ENCODE results near the gene NHLRC4.

NHLRC4 gene

DNA sequence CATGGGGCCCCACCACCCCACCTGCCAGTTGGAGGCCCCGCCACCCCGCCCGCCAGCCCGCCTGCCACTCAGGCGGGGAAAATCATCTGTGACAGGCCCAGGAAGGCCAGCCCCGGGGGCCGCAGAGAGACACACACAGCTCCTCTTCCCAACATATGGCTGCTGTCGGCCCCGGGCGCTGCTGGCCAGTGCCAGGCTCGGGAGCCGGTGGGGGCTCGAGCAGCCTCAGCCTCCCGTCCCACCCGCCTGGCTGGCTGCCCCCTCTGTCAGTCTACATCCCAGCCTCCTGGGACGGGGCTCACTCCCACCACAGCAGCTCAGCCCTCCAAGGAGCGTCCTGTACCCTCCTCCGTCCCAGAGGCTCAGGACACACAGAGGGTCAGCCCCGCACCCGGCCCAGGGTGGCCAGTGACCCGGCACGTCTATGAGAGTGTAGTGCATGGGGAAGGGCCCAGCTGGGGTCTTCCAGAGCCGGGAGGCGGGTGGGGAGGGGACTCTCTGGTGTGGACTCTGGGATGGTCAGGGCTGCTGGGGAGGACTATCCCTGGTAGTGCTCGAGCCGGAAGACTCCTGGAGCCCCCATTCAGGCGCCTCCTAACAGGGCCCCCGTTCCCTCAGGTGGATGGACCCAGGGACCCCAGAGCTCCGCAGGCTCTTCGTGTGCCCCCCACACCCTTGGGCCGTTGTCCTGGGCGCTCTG is 10.2 kb upstream of the NHLRC4 start:
- H3K36me3 ChIP-seq (ENCODE audit: control insufficient read depth, low read length), result peaks cover 8% of the 10 kb centered on the region; the same call in 1 of the 2 replicates
- H4K20me1 ChIP-seq (ENCODE audit: control insufficient read depth, insufficient read depth, low read depth, low read length), result no peaks in the 10 kb centered on the region; the same call in 1 of the 2 replicates
- peaks cover 8% of the 10 kb centered on the region for H3K4me1 ChIP-seq (ENCODE audit: control insufficient read depth, low read length)
- H3K9me2 ChIP-seq (replicated peaks; ENCODE audit: control insufficient read depth, low read length), result no peaks in the 10 kb centered on the region
- H3K27ac ChIP-seq (ENCODE audit: low read depth, low read length), result no peak overlapping the region
- H3K27me3 ChIP-seq (ENCODE audit: control insufficient read depth, low read length), result peaks cover 6% of the 10 kb centered on the region
- no peaks in the 10 kb centered on the region for H3K79me2 ChIP-seq (ENCODE audit: control insufficient read depth, low read length)
- H3K9me3 ChIP-seq (ENCODE audit: control insufficient read depth, insufficient read depth, low read length), result no peaks in the 10 kb centered on the region
- H3K4me3 ChIP-seq (ENCODE audit: low read length), result no peak overlapping the region
- H3K4me2 ChIP-seq (ENCODE audit: low read length), result no peak overlapping the region
- no peaks in the 10 kb centered on the region for H3F3A ChIP-seq (ENCODE audit: control insufficient read depth, insufficient read depth)
- TF ChIP-seq EZH2phosphoT487 (IDR thresholded peaks at IDR 0.05; ENCODE audit: borderline replicate concordance, low read length), result no peak
- TF ChIP-seq, protein P1, sequence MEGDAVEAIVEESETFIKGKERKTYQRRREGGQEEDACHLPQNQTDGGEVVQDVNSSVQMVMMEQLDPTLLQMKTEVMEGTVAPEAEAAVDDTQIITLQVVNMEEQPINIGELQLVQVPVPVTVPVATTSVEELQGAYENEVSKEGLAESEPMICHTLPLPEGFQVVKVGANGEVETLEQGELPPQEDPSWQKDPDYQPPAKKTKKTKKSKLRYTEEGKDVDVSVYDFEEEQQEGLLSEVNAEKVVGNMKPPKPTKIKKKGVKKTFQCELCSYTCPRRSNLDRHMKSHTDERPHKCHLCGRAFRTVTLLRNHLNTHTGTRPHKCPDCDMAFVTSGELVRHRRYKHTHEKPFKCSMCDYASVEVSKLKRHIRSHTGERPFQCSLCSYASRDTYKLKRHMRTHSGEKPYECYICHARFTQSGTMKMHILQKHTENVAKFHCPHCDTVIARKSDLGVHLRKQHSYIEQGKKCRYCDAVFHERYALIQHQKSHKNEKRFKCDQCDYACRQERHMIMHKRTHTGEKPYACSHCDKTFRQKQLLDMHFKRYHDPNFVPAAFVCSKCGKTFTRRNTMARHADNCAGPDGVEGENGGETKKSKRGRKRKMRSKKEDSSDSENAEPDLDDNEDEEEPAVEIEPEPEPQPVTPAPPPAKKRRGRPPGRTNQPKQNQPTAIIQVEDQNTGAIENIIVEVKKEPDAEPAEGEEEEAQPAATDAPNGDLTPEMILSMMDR (IDR thresholded peaks at IDR 0.05; ENCODE audit: low read depth, low read length, poor library complexity, severe bottlenecking), result no peak

DNA sequence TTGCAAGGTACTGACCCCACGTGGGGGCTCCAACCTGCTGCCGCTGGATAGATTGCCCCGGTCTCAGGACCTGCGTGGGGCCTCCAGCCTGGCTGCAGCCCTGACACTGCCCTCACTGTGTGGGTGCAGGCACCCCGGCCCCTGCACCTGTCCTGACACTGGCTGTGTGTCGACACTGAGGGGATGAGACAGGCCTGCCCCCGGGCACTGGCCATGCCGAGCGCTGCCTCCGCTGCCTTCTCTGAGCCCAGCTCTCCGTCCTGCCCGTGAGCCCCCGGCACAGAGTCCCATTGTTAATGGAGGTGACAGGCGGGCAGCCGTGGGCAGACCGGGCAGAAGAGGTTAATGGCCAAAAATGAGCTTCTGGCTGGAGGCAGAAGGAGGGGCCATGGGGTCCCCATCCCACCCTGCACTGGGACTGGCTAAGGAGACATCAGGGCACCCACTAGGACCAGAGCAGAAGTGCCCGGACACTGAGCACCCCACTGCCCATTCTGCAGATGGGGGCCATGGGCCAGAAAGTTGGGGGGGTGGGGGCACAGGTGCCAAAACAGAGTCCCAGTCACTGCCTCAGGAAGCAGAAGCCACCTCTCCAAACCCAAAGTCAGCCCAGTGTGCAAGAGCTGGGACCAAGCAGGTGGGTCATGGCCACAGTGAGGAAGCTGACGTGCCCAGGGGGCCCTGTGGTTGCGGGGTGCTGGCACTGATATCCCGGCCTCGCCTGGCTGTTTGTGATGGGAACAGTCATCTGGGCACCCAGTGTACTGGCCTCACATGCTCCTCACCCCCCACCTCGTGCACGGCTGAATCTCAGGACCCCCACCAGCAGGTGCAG is 9.1 kb upstream of the NHLRC4 start:
- H3K4me3 ChIP-seq (ENCODE audit: low read length), result no peak overlapping the region
- H3K4me1 ChIP-seq (ENCODE audit: control insufficient read depth, low read length), result peaks cover 8% of the 10 kb centered on the region
- H3K36me3 ChIP-seq (ENCODE audit: control insufficient read depth, low read length), result no peaks in the 10 kb centered on the region
- no peaks in the 10 kb centered on the region for H3F3A ChIP-seq (ENCODE audit: control insufficient read depth, insufficient read depth)
- H3K27me3 ChIP-seq (ENCODE audit: control insufficient read depth, low read length), result peaks cover 6% of the 10 kb centered on the region
- H3K4me2 ChIP-seq (ENCODE audit: low read length), result no peak overlapping the region
- no peak overlapping the region for H3K27ac ChIP-seq (ENCODE audit: low read depth, low read length)
- no peaks in the 10 kb centered on the region for H3K9me3 ChIP-seq (ENCODE audit: control insufficient read depth, insufficient read depth, low read length)
- H3K9me2 ChIP-seq (replicated peaks; ENCODE audit: control insufficient read depth, low read length), result no peaks in the 10 kb centered on the region
- H4K20me1 ChIP-seq (ENCODE audit: control insufficient read depth, insufficient read depth, low read depth, low read length), result no peaks in the 10 kb centered on the region; the same call in 1 of the 2 replicates
- no peak for TF ChIP-seq EZH2phosphoT487 (IDR thresholded peaks at IDR 0.05; ENCODE audit: borderline replicate concordance, low read length)
- TF ChIP-seq, protein P1 (IDR thresholded peaks at IDR 0.05; ENCODE audit: low read depth, low read length, poor library complexity, severe bottlenecking), result no peak
- no peaks in the 10 kb centered on the region for H3K79me2 ChIP-seq (ENCODE audit: control insufficient read depth, low read length)

GRCh38 chr16:558298-559020 is 8.3 kb upstream of the NHLRC4 start:
- no peak overlapping the region for H3K4me2 ChIP-seq (ENCODE audit: low read length)
- no peak for TF ChIP-seq EZH2phosphoT487 (IDR thresholded peaks at IDR 0.05; ENCODE audit: borderline replicate concordance, low read length)
- TF ChIP-seq, protein P1 (IDR thresholded peaks at IDR 0.05; ENCODE audit: low read depth, low read length, poor library complexity, severe bottlenecking), result no peak
- no peaks in the 10 kb centered on the region for H3K9me3 ChIP-seq (ENCODE audit: control insufficient read depth, insufficient read depth, low read length)
- H3K79me2 ChIP-seq (ENCODE audit: control insufficient read depth, low read length), result no peaks in the 10 kb centered on the region
- H3K4me1 ChIP-seq (ENCODE audit: control insufficient read depth, low read length), result peaks cover 8% of the 10 kb centered on the region
- peaks cover 6% of the 10 kb centered on the region for H3K27me3 ChIP-seq (ENCODE audit: control insufficient read depth, low read length)
- no peaks in the 10 kb centered on the region for H3K9me2 ChIP-seq (replicated peaks; ENCODE audit: control insufficient read depth, low read length)
- H3K36me3 ChIP-seq (ENCODE audit: control insufficient read depth, low read length), result no peaks in the 10 kb centered on the region
- no peaks in the 10 kb centered on the region; the same call in 1 of the 2 replicates for H4K20me1 ChIP-seq (ENCODE audit: control insufficient read depth, insufficient read depth, low read depth, low read length)
- H3K4me3 ChIP-seq (ENCODE audit: low read length), result no peak overlapping the region
- no peak overlapping the region for H3K27ac ChIP-seq (ENCODE audit: low read depth, low read length)
- no peaks in the 10 kb centered on the region for H3F3A ChIP-seq (ENCODE audit: control insufficient read depth, insufficient read depth)
